Tibial nerve (tissue), 4 donors: ENCODE measurements around the gene OPCML. TPM values are rescaled to one million over a fixed set of nuclear protein-coding genes. Genes with fewer than 3 reads are reported as not detected.

Experiments used
- DNase-seq, 2 donors: peaks; one replicate each; pipeline ENCODE4 v3.0.0-alpha.2; 2019; ENCODE audit warnings: low spot score in 2 of 2
- H3K27ac ChIP-seq, 4 donors: fragments of 200-600 bp; sonication (generic) in 3 of 4; one replicate each; pipeline ENCODE4 v1.5.1; 2017 to 2019; ENCODE audit warnings: mild to moderate bottlenecking in 1 of 4
- H3K27me3 ChIP-seq, 2 donors: fragments of 200-600 bp; sonication (generic) in 1 of 2; one replicate each; pipeline versions ENCODE4 v1.5.1 to v1.6.0; 2017 to 2019
- H3K36me3 ChIP-seq, 3 donors: fragments of 200-600 bp; sonication (generic); one replicate each; pipeline ENCODE4 v1.5.1; 2018 to 2019
- H3K4me1 ChIP-seq, 4 donors: fragments of 200-600 bp; sonication (generic) in 3 of 4; one replicate each; pipeline ENCODE4 v1.5.1; 2017 to 2019
- H3K4me3 ChIP-seq, 4 donors: fragments of 200-600 bp; sonication (generic) in 3 of 4; one replicate each; pipeline ENCODE4 v1.5.1; 2017 to 2019; ENCODE audit warnings: mild to moderate bottlenecking in 1 of 4, moderate library complexity in 1 of 4
- H3K9me3 ChIP-seq, 4 donors: fragments of 200-600 bp; sonication (generic) in 3 of 4; one replicate each; pipeline ENCODE4 v1.5.1; 2017 to 2019
- CTCF ChIP-seq, 5 experiments: fragments of 200-600 bp in 3 of 5; fragments of 450-650 bp in 2 of 5; sonication (generic) in 3 of 5; IDR thresholded peaks; one replicate each; pipeline ENCODE4 v1.5.1; 2016 to 2019; ENCODE audit warnings: antibody characterized with exemption in 5 of 5, mild to moderate bottlenecking in 3 of 5, moderate library complexity in 2 of 5
- EP300 ChIP-seq, 2 donors: sonication (generic); formaldehyde crosslinking; IDR thresholded peaks; one replicate each; pipeline ENCODE4 v1.6.1; 2017; ENCODE audit warnings: antibody characterized with exemption in 2 of 2, mild to moderate bottlenecking in 1 of 2
- POLR2A ChIP-seq, 2 donors: fragments of 450-650 bp; IDR thresholded peaks; one replicate each; pipeline ENCODE4 v1.6.1; 2017; ENCODE audit warnings: antibody characterized with exemption in 2 of 2, mild to moderate bottlenecking in 2 of 2, moderate library complexity in 2 of 2
- WGBS, 2 donors: methylation state at CpG; one replicate each; pipeline ENCODE4 v1.1.5; 2018; 5-methylcytosine and 5-hydroxymethylcytosine counted together
- total RNA-seq, 4 donors: library from RNA; depleted of rRNA; stranded (reverse); fragments of >200 nt; gene quantifications; one replicate each; pipeline ENCODE4 v1.1.0, GENCODE V29; 2016

OPCML gene
- total RNA-seq, 4 donors from 2014 or later: 1.0 to 10.8 (median 1.9) TPM

GRCh38 chr11:132590554-132590953 lies 941.7 kb downstream of the OPCML start:
- Histone ChIP-seq H3K9me3 (no peaks in the 10 kb centered on the region), H3K27ac (no peak overlapping the region), H3K4me3 (no peak overlapping the region), H3K27me3 (no peaks in the 10 kb centered on the region), H3K4me1 (peaks cover 0 to 14% (median 3%) of the 10 kb centered on the region in 4 donors), H3K36me3 (no peaks in the 10 kb centered on the region)
- TF ChIP-seq CTCF (IDR thresholded peaks at IDR 0.05): no peak
- TF ChIP-seq EP300 (IDR thresholded peaks at IDR 0.05): no peak
- TF ChIP-seq POLR2A (IDR thresholded peaks at IDR 0.05): no peak
- WGBS, 2 donors: 65 to 72% methylated on average over 7 of the region's 7 CpGs
- DNase-seq: no peak

GRCh38 chr11:132589791-132590190 lies 942.5 kb downstream of the OPCML start:
- Histone ChIP-seq H3K9me3 (no peaks in the 10 kb centered on the region), H3K27me3 (no peaks in the 10 kb centered on the region), H3K4me3 (no peak overlapping the region), H3K27ac (no peak overlapping the region), H3K4me1 (peaks cover 0 to 11% (median 3%) of the 10 kb centered on the region in 4 donors), H3K36me3 (no peaks in the 10 kb centered on the region)
- WGBS, 2 donors: 53 to 54% methylated on average over 1 of the region's 1 CpG
- DNase-seq: no peak
- no peak for TF ChIP-seq CTCF (IDR thresholded peaks at IDR 0.05)
- no peak for TF ChIP-seq POLR2A (IDR thresholded peaks at IDR 0.05)

- TF ChIP-seq POLR2A (IDR thresholded peaks at IDR 0.05) (no peak), EP300 (IDR thresholded peaks at IDR 0.05) (no peak)
- Histone ChIP-seq H3K27me3 (no peaks in the 10 kb centered on the region), H3K36me3 (no peaks in the 10 kb centered on the region), H3K4me1 (peaks cover 0 to 11% (median 3%) of the 10 kb centered on the region in 4 donors), H3K27ac (no peak overlapping the region), H3K4me3 (no peak overlapping the region), H3K9me3 (no peaks in the 10 kb centered on the region)
- no peak for DNase-seq
Observed at GRCh38 chr11:132588366-132588765, 943.9 kb downstream of the OPCML start.

GRCh38 chr11:132587716-132588115 lies 944.6 kb downstream of the OPCML start:
- WGBS, 2 donors: 95% methylated on average over 2 of the region's 2 CpGs

GRCh38 chr11:132586801-132587200 lies 945.5 kb downstream of the OPCML start:
- Histone ChIP-seq H3K36me3 (no peaks in the 10 kb centered on the region), H3K27me3 (no peaks in the 10 kb centered on the region), H3K4me1 (peaks cover 0 to 11% (median 3%) of the 10 kb centered on the region in 4 donors), H3K27ac (no peak overlapping the region), H3K9me3 (no peaks in the 10 kb centered on the region), H3K4me3 (no peak overlapping the region)
- TF ChIP-seq POLR2A (IDR thresholded peaks at IDR 0.05): no peak
- no peak for TF ChIP-seq EP300 (IDR thresholded peaks at IDR 0.05)
- no peak for TF ChIP-seq CTCF (IDR thresholded peaks at IDR 0.05)
- 18 to 32% methylated on average over 2 of the region's 2 CpGs for WGBS, 2 donors
- DNase-seq: no peak

More at GRCh38 chr11:132587716-132588115, 944.6 kb downstream of the OPCML start:
- H3K36me3 ChIP-seq: no peaks in the 10 kb centered on the region
- TF ChIP-seq EP300 (IDR thresholded peaks at IDR 0.05) (no peak), CTCF (IDR thresholded peaks at IDR 0.05) (no peak), POLR2A (IDR thresholded peaks at IDR 0.05) (no peak)
- peaks cover 0 to 11% (median 3%) of the 10 kb centered on the region in 4 donors for H3K4me1 ChIP-seq
- no peak for DNase-seq
- H3K4me3 ChIP-seq: no peak overlapping the region
- H3K27me3 ChIP-seq: no peaks in the 10 kb centered on the region
- no peak overlapping the region for H3K27ac ChIP-seq
- no peaks in the 10 kb centered on the region for H3K9me3 ChIP-seq
